Type B pancreatic cell (in vitro differentiated cells): Measurements from ENCODE around the gene KHK. TPM values are rescaled to one million over a fixed set of nuclear protein-coding genes. Genes with fewer than 3 reads are reported as not detected.
A peak's percentile ranks its signal among the peaks of the same experiment; 100 is the strongest.

Source experiments
- DNase-seq: peaks from one replicate; pipeline ENCODE4 v3.0.0; 2021; ENCODE audit warnings: mixed read lengths; ENCODE audit not compliant: unreplicated experiment; ENCODE audit errors: extremely low spot score
- H3K27ac Mint-ChIP-seq: 2 replicates; pipeline ENCODE4 v1.8.0; 2021; ENCODE audit warnings: mild to moderate bottlenecking, mixed read lengths
- H3K27me3 Mint-ChIP-seq: 2 replicates; pipeline ENCODE4 v1.8.0; 2021; ENCODE audit warnings: mixed read lengths
- H3K36me3 Mint-ChIP-seq: 2 replicates; pipeline ENCODE4 v1.8.0; 2021; ENCODE audit warnings: mixed read lengths
- H3K4me1 Mint-ChIP-seq: one replicate; pipeline ENCODE4 v1.8.0; 2021; ENCODE audit warnings: mixed read lengths; ENCODE audit not compliant: unreplicated experiment
- H3K4me3 Mint-ChIP-seq: 2 replicates; pipeline ENCODE4 v1.8.0; 2021; ENCODE audit warnings: mild to moderate bottlenecking, mixed read lengths
- H3K9me3 Mint-ChIP-seq: 2 replicates; pipeline ENCODE4 v1.8.0; 2021; ENCODE audit warnings: mixed read lengths
- CTCF ChIP-seq: fragments of 200-600 bp; sonication (generic); conservative IDR thresholded peaks from 2 replicates; pipeline ENCODE4 v1.5.0; 2021; ENCODE audit warnings: antibody characterized with exemption, mild to moderate bottlenecking
- total RNA-seq: library from RNA; stranded (reverse); gene quantifications from 2 replicates; pipeline ENCODE4 v1.2.1, GENCODE V29; 2021; ENCODE audit warnings: low replicate concordance

Gene KHK
- total RNA-seq, 1 donor from 2014 or later: 14.7 TPM

GRCh38 chr2:27087823-27088410 is 1.3 kb downstream of the KHK start:
- no peaks in the 10 kb centered on the region for H3K9me3 Mint-ChIP-seq
- peak overlapping the region; percentile 70 for H3K4me3 Mint-ChIP-seq
- H3K27me3 Mint-ChIP-seq: peaks cover 10% of the 10 kb centered on the region
- DNase-seq: no peak
- no peak overlapping the region for H3K27ac Mint-ChIP-seq
- no peaks in the 10 kb centered on the region for H3K36me3 Mint-ChIP-seq
- peaks cover 4% of the 10 kb centered on the region for H3K4me1 Mint-ChIP-seq
- no peak for TF ChIP-seq CTCF

- Mint-ChIP-seq H3K27ac (no peak overlapping the region), H3K4me3 (peak overlapping the region; percentile 51), H3K4me1 (peaks cover 4% of the 10 kb centered on the region)
Measured at GRCh38 chr2:27088634-27089033, 2.1 kb downstream of the KHK start.

GRCh38 chr2:27089111-27089954 is 2.8 kb downstream of the KHK start:
- peaks cover 10% of the 10 kb centered on the region for H3K27me3 Mint-ChIP-seq

More at GRCh38 chr2:27088634-27089033, 2.1 kb downstream of the KHK start:
- H3K27me3 Mint-ChIP-seq: peaks cover 10% of the 10 kb centered on the region
- H3K9me3 Mint-ChIP-seq: no peaks in the 10 kb centered on the region
- DNase-seq: no peak
- no peak for TF ChIP-seq CTCF
- no peaks in the 10 kb centered on the region for H3K36me3 Mint-ChIP-seq

GRCh38 chr2:27091746-27092695 is 5.4 kb downstream of the KHK start:
- Mint-ChIP-seq H3K4me3 (no peak overlapping the region), H3K9me3 (no peaks in the 10 kb centered on the region), H3K27ac (peak overlapping the region; percentile 62), H3K27me3 (peaks cover 10% of the 10 kb centered on the region), H3K4me1 (peaks cover 17% of the 10 kb centered on the region), H3K36me3 (no peaks in the 10 kb centered on the region)
- DNase-seq: no peak
- no peak for TF ChIP-seq CTCF

More at GRCh38 chr2:27089111-27089954, 2.8 kb downstream of the KHK start:
- Mint-ChIP-seq H3K27ac (no peak overlapping the region), H3K4me3 (no peak overlapping the region), H3K4me1 (peaks cover 4% of the 10 kb centered on the region), H3K9me3 (no peaks in the 10 kb centered on the region), H3K36me3 (no peaks in the 10 kb centered on the region)
- no peak for TF ChIP-seq CTCF
- no peak for DNase-seq

GRCh38 chr2:27092696-27093429 is 6.3 kb downstream of the KHK start:
- no peak overlapping the region for H3K4me3 Mint-ChIP-seq
- peaks cover 17% of the 10 kb centered on the region for H3K4me1 Mint-ChIP-seq
- peaks cover 4% of the 10 kb centered on the region for H3K27me3 Mint-ChIP-seq
- DNase-seq: no peak
- no peaks in the 10 kb centered on the region for H3K36me3 Mint-ChIP-seq
- H3K9me3 Mint-ChIP-seq: no peaks in the 10 kb centered on the region
- no peak for TF ChIP-seq CTCF
- peak overlapping the region; percentile 62 for H3K27ac Mint-ChIP-seq
